ENCODE data around the gene PRKCA. TPM values are rescaled to one million over a fixed set of nuclear protein-coding genes. Genes with fewer than 3 reads are reported as not detected.

Gene PRKCA
- total and polyA plus RNA-seq, 10 of the 15 experiments (the other 5 are each of a cell fraction or from before 2014, with no cell fraction given), result 0.11 to 14.6 (median 0.72) TPM

- H3K79me2 ChIP-seq (ENCODE audit: control insufficient read depth, insufficient read depth, low read length), result no peaks in the 10 kb centered on the region
- H3K9ac ChIP-seq (ENCODE audit: control insufficient read depth, insufficient read depth, low read length), result no peak overlapping the region
- no peak for TF ChIP-seq EGR1 (IDR thresholded peaks at IDR 0.05; ENCODE audit: borderline replicate concordance in 1 of 2, low read depth in 2 of 2, low read length in 2 of 2)
- DNase-seq (ENCODE audit: low read depth, low spot score) (no peak), ATAC-seq (no peak), FAIRE-seq (no peak)
- H2AFZ ChIP-seq (ENCODE audit: control insufficient read depth, low read depth, low read length), result no peak overlapping the region
- WGBS (ENCODE audit: insufficient coverage, insufficient replicate concordance, low lambda C conversion rate, missing lambda C conversion rate), result 59% methylated on average over 7 of the region's 7 CpGs
- RAD21 ChIA-PET (ENCODE audit: unreplicated experiment), result interaction anchor here (0.6 kb wide), 1 partner anchor 560 kb away, joined by 3 read pairs; no protein-coding TSS in a partner anchor
- intact Hi-C loops (cut with micrococcal nuclease; ENCODE audit: unreplicated experiment) (no loop called here), in situ Hi-C loops (cut with MboI) (no loop called here)
- SMC1A ChIA-PET (ENCODE audit: uncharacterized antibody, unreplicated experiment), result no interaction called here
- no peaks in the 10 kb centered on the region for H4K20me1 ChIP-seq (ENCODE audit: control insufficient read depth, insufficient read depth)
- H3K27ac ChIP-seq (ENCODE audit: control insufficient read depth, insufficient read depth), result no peak overlapping the region
- H3K27me3 ChIP-seq (replicated peaks in 1 of 2; ENCODE audit: control insufficient read depth in 2 of 2, insufficient read depth in 2 of 2, low read length in 1 of 2), result no peaks in the 10 kb centered on the region
- H3K4me2 ChIP-seq (ENCODE audit: control insufficient read depth, insufficient read depth), result no peak overlapping the region
- CTCF ChIA-PET, result interaction anchor here (0.9 to 7.0 kb wide), 3 partner anchors 14 to 182 kb away, joined by 3 to 56 read pairs (median 3); no protein-coding TSS in a partner anchor
- BruUV-seq (replicated peaks), result no TSS peak
- no peaks in the 10 kb centered on the region for H3K36me3 ChIP-seq (ENCODE audit: control insufficient read depth in 2 of 2, insufficient read depth in 2 of 2, low read length in 1 of 2)
- POLR2A ChIA-PET, result no interaction called here
- H3K4me1 ChIP-seq (ENCODE audit: control insufficient read depth, insufficient read depth, low read length), result no peaks in the 10 kb centered on the region
- no peaks in the 10 kb centered on the region for H3K9me3 ChIP-seq (replicated peaks; ENCODE audit: control insufficient read depth, insufficient read depth, low read length)
- H3K4me3 ChIP-seq, result no peak overlapping the region
Measured at GRCh38 chr17:66730461-66730923, 428.1 kb downstream of the PRKCA start.

- in situ Hi-C loops (cut with MboI) (no loop called here), intact Hi-C loops (cut with micrococcal nuclease; ENCODE audit: unreplicated experiment) (no loop called here)
- Histone ChIP-seq H3K9ac (ENCODE audit: control insufficient read depth, insufficient read depth, low read length) (no peak overlapping the region), H3K79me2 (ENCODE audit: control insufficient read depth, insufficient read depth, low read length) (no peaks in the 10 kb centered on the region), H3K4me3 (no peak overlapping the region), H3K4me2 (ENCODE audit: control insufficient read depth, insufficient read depth) (no peak overlapping the region), H4K20me1 (ENCODE audit: control insufficient read depth, insufficient read depth) (no peaks in the 10 kb centered on the region), H3K9me3 (replicated peaks; ENCODE audit: control insufficient read depth, insufficient read depth, low read length) (no peaks in the 10 kb centered on the region), H3K36me3 (ENCODE audit: control insufficient read depth in 2 of 2, insufficient read depth in 2 of 2, low read length in 1 of 2) (no peaks in the 10 kb centered on the region), H3K27me3 (replicated peaks in 1 of 2; ENCODE audit: control insufficient read depth in 2 of 2, insufficient read depth in 2 of 2, low read length in 1 of 2) (no peaks in the 10 kb centered on the region), H3K4me1 (ENCODE audit: control insufficient read depth, insufficient read depth, low read length) (no peaks in the 10 kb centered on the region), H2AFZ (ENCODE audit: control insufficient read depth, low read depth, low read length) (no peak overlapping the region), H3K27ac (ENCODE audit: control insufficient read depth, insufficient read depth) (no peak overlapping the region)
- ChIA-PET RAD21 (ENCODE audit: unreplicated experiment) (no interaction called here), SMC1A (ENCODE audit: uncharacterized antibody, unreplicated experiment) (interaction anchor here (0.6 kb wide), 1 partner anchor 28 kb away, joined by 3 read pairs; no protein-coding TSS in a partner anchor), POLR2A (no interaction called here), CTCF (interaction anchor here (1.1 to 1.9 kb wide), 2 partner anchors 166 to 348 kb away, joined by 4 to 5 read pairs; no protein-coding TSS in a partner anchor)
- WGBS (ENCODE audit: insufficient coverage, insufficient replicate concordance, low lambda C conversion rate, missing lambda C conversion rate), result 55% methylated on average over 2 of the region's 2 CpGs
- no peak for DNase-seq (ENCODE audit: low read depth, low spot score)
- BruUV-seq (replicated peaks), result no TSS peak
- FAIRE-seq, result no peak
- ATAC-seq, result no peak
- TF ChIP-seq PAX8 (IDR thresholded peaks at IDR 0.05) (no peak), ZNF274 (IDR thresholded peaks at IDR 0.05; ENCODE audit: insufficient read depth, insufficient read length) (no peak), LARP7 (IDR thresholded peaks at IDR 0.05) (no peak), MLLT1 (IDR thresholded peaks at IDR 0.05) (no peak), ZNF24 (IDR thresholded peaks at IDR 0.05) (no peak), ZNF384 (IDR thresholded peaks at IDR 0.05; ENCODE audit: borderline replicate concordance, low read depth, low read length) (no peak), ATF7 (IDR thresholded peaks at IDR 0.05; ENCODE audit: low read depth) (no peak), POLR2AphosphoS5 (IDR thresholded peaks at IDR 0.05; ENCODE audit: low read length) (no peak), WRNIP1 (IDR thresholded peaks at IDR 0.05; ENCODE audit: borderline replicate concordance, low read depth, low read length) (no peak), SIX5 (IDR thresholded peaks at IDR 0.05; ENCODE audit: low read depth, low read length, severe bottlenecking) (no peak), POLR2AphosphoS2 (IDR thresholded peaks at IDR 0.05; ENCODE audit: low read depth, low read length) (no peak)
- TF ChIP-seq, protein P1, sequence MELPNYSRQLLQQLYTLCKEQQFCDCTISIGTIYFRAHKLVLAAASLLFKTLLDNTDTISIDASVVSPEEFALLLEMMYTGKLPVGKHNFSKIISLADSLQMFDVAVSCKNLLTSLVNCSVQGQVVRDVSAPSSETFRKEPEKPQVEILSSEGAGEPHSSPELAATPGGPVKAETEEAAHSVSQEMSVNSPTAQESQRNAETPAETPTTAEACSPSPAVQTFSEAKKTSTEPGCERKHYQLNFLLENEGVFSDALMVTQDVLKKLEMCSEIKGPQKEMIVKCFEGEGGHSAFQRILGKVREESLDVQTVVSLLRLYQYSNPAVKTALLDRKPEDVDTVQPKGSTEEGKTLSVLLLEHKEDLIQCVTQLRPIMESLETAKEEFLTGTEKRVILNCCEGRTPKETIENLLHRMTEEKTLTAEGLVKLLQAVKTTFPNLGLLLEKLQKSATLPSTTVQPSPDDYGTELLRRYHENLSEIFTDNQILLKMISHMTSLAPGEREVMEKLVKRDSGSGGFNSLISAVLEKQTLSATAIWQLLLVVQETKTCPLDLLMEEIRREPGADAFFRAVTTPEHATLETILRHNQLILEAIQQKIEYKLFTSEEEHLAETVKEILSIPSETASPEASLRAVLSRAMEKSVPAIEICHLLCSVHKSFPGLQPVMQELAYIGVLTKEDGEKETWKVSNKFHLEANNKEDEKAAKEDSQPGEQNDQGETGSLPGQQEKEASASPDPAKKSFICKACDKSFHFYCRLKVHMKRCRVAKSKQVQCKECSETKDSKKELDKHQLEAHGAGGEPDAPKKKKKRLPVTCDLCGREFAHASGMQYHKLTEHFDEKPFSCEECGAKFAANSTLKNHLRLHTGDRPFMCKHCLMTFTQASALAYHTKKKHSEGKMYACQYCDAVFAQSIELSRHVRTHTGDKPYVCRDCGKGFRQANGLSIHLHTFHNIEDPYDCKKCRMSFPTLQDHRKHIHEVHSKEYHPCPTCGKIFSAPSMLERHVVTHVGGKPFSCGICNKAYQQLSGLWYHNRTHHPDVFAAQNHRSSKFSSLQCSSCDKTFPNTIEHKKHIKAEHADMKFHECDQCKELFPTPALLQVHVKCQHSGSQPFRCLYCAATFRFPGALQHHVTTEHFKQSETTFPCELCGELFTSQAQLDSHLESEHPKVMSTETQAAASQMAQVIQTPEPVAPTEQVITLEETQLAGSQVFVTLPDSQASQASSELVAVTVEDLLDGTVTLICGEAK (IDR thresholded peaks at IDR 0.05; ENCODE audit: borderline replicate concordance), result no peak
Measured at GRCh38 chr17:66733759-66734158, 431.3 kb downstream of the PRKCA start.

All from GM12878 (cell line).